Measurements from ENCODE around the gene LRFN5. TPM values are rescaled to one million over a fixed set of nuclear protein-coding genes. Genes with fewer than 3 reads are reported as not detected.

Gene LRFN5
- total and polyA plus RNA-seq, 2 experiments from 2014 or later, result 1.9 to 6.8 TPM

DNA sequence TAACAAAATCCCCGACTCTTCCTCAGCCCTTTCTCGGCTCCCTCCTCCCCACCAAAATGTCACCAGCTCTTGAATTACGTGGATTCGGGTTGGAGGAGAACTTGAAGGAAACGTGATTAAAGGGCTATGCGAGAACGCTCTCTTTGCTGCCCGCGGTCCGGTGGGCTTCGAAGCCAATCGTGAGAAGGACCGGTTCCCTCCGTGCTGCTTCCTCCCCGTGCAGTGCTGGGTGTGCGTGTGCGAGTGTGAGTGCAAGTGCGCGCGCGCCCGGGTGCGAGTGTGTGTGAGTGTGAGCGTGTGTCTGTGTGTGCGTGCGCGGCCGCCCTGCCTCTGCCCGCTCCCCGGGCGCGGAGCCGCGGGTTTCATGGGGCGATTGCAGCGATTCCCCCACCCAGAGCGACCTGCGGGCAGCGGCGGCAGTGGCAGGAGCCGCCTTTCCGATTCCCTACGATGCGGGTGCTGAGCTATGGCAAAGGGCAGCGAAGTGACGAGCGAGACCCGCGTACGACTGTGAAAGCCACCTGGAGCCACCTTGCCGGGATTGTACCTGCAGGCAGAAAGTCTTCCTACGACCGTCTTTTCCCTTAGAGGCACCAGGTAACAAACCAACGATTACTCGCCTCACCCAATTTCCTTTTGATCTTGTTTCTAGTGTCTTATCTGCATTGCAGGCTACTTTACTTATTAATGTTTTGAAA, 1.4 kb downstream of the LRFN5 start:
- no peak overlapping the region for H3K27ac Mint-ChIP-seq
- DNase-seq (ENCODE audit: low spot score), result peak; percentile 78
- no peaks in the 10 kb centered on the region for H3K36me3 Mint-ChIP-seq (ENCODE audit: low read depth)
- no peaks in the 10 kb centered on the region for H3K36me3 ChIP-seq (ENCODE audit: insufficient read depth)
- peak overlapping the region; percentile 77 for H3K4me3 ChIP-seq
- peak overlapping the region; percentile 96 for H3K4me2 ChIP-seq
- peaks cover 59% of the 10 kb centered on the region for H3K27me3 Mint-ChIP-seq (ENCODE audit: insufficient read depth, low read depth, poor library complexity)
- no peaks in the 10 kb centered on the region for H3K9me2 ChIP-seq (ENCODE audit: insufficient read depth)
- H3K27me3 ChIP-seq (ENCODE audit: insufficient read depth), result peaks cover 57% of the 10 kb centered on the region
- no peak overlapping the region for H3K27ac ChIP-seq (ENCODE audit: low read depth)
- H3K9me3 Mint-ChIP-seq, result peaks cover 4% of the 10 kb centered on the region; the same call in 1 of the 3 replicates
- no peaks in the 10 kb centered on the region for H3F3A ChIP-seq (replicated peaks; ENCODE audit: low read depth)
- no peaks in the 10 kb centered on the region for H4K20me1 ChIP-seq (replicated peaks; ENCODE audit: insufficient read depth)
- H3K79me2 ChIP-seq (replicated peaks; ENCODE audit: insufficient read depth), result peaks cover 24% of the 10 kb centered on the region
- no peak for TF ChIP-seq NANOG (IDR thresholded peaks at IDR 0.05; ENCODE audit: borderline replicate concordance)
- no peak for TF ChIP-seq CREB1 (CRISPR knock-in tag; IDR thresholded peaks at IDR 0.05; ENCODE audit: low read depth)
- no peak for TF ChIP-seq CTCF (conservative IDR thresholded peaks at IDR 0.05; ENCODE audit: low read depth in 2 of 2)
- TF ChIP-seq, protein P1, sequence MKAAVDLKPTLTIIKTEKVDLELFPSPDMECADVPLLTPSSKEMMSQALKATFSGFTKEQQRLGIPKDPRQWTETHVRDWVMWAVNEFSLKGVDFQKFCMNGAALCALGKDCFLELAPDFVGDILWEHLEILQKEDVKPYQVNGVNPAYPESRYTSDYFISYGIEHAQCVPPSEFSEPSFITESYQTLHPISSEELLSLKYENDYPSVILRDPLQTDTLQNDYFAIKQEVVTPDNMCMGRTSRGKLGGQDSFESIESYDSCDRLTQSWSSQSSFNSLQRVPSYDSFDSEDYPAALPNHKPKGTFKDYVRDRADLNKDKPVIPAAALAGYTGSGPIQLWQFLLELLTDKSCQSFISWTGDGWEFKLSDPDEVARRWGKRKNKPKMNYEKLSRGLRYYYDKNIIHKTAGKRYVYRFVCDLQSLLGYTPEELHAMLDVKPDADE (IDR thresholded peaks at IDR 0.05), result no peak
- peak; percentile 56 for TF ChIP-seq EZH2 (IDR thresholded peaks at IDR 0.05; ENCODE audit: low read depth, unreplicated experiment)
- TF ChIP-seq, protein P2, sequence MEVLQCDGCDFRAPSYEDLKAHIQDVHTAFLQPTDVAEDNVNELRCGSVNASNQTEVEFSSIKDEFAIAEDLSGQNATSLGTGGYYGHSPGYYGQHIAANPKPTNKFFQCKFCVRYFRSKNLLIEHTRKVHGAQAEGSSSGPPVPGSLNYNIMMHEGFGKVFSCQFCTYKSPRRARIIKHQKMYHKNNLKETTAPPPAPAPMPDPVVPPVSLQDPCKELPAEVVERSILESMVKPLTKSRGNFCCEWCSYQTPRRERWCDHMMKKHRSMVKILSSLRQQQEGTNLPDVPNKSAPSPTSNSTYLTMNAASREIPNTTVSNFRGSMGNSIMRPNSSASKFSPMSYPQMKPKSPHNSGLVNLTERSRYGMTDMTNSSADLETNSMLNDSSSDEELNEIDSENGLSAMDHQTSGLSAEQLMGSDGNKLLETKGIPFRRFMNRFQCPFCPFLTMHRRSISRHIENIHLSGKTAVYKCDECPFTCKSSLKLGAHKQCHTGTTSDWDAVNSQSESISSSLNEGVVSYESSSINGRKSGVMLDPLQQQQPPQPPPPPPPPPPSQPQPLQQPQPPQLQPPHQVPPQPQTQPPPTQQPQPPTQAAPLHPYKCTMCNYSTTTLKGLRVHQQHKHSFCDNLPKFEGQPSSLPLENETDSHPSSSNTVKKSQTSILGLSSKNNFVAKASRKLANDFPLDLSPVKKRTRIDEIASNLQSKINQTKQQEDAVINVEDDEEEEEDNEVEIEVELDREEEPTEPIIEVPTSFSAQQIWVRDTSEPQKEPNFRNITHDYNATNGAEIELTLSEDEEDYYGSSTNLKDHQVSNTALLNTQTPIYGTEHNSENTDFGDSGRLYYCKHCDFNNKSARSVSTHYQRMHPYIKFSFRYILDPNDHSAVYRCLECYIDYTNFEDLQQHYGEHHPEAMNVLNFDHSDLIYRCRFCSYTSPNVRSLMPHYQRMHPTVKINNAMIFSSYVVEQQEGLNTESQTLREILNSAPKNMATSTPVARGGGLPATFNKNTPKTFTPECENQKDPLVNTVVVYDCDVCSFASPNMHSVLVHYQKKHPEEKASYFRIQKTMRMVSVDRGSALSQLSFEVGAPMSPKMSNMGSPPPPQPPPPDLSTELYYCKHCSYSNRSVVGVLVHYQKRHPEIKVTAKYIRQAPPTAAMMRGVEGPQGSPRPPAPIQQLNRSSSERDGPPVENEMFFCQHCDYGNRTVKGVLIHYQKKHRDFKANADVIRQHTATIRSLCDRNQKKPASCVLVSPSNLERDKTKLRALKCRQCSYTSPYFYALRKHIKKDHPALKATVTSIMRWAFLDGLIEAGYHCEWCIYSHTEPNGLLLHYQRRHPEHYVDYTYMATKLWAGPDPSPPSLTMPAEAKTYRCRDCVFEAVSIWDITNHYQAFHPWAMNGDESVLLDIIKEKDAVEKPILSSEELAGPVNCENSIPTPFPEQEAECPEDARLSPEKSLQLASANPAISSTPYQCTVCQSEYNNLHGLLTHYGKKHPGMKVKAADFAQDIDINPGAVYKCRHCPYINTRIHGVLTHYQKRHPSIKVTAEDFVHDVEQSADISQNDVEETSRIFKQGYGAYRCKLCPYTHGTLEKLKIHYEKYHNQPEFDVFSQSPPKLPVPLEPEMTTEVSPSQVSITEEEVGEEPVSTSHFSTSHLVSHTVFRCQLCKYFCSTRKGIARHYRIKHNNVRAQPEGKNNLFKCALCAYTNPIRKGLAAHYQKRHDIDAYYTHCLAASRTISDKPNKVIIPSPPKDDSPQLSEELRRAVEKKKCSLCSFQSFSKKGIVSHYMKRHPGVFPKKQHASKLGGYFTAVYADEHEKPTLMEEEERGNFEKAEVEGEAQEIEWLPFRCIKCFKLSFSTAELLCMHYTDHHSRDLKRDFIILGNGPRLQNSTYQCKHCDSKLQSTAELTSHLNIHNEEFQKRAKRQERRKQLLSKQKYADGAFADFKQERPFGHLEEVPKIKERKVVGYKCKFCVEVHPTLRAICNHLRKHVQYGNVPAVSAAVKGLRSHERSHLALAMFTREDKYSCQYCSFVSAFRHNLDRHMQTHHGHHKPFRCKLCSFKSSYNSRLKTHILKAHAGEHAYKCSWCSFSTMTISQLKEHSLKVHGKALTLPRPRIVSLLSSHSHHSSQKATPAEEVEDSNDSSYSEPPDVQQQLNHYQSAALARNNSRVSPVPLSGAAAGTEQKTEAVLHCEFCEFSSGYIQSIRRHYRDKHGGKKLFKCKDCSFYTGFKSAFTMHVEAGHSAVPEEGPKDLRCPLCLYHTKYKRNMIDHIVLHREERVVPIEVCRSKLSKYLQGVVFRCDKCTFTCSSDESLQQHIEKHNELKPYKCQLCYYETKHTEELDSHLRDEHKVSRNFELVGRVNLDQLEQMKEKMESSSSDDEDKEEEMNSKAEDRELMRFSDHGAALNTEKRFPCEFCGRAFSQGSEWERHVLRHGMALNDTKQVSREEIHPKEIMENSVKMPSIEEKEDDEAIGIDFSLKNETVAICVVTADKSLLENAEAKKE (CRISPR knock-in tag; IDR thresholded peaks at IDR 0.05), result no peak
- no peak for TF ChIP-seq ZNF331 (CRISPR knock-in tag; IDR thresholded peaks at IDR 0.05; ENCODE audit: low read depth)
- peaks cover 34% of the 10 kb centered on the region for H3K4me1 ChIP-seq (ENCODE audit: insufficient read depth)
- no peak for ATAC-seq
- H2AFZ ChIP-seq, result peak overlapping the region; percentile 100
- peaks cover 29% of the 10 kb centered on the region for H3K4me1 Mint-ChIP-seq
- H3K4me3 Mint-ChIP-seq, result peak overlapping the region; percentile 85

All from GM23338 (cell line).